Kidney (tissue), 14 donors: ENCODE data around the gene HDHD3. TPM values are rescaled to one million over a fixed set of nuclear protein-coding genes. Genes with fewer than 3 reads are reported as not detected.

ENCODE experiments used
- DNase-seq, 5 donors: peaks; one replicate each; pipeline ENCODE4 v3.0.0-alpha.2; 2013 to 2020
- FAIRE-seq: peaks from 2 replicates; lab custom pipeline; 2012; peaks lifted over from hg19 to GRCh38; lab: Jason Lieb, UNC
- H3K27ac ChIP-seq, 2 donors: one replicate each; pipeline ENCODE4 v1.7.0; 2013; ENCODE audit warnings: low read depth in 2 of 2, low read length in 2 of 2, inconsistent platforms in 1 of 2
- H3K27me3 ChIP-seq: one replicate; pipeline ENCODE4 v1.7.1; 2013; ENCODE audit warnings: low read length, inconsistent platforms; ENCODE audit not compliant: control insufficient read depth, insufficient read depth
- H3K36me3 ChIP-seq, 3 donors: one replicate each; pipeline versions ENCODE4 v1.7.0 to v1.7.1; 2013; ENCODE audit warnings: low read length in 3 of 3, control low read depth in 1 of 3, inconsistent platforms in 1 of 3; ENCODE audit not compliant: insufficient read depth in 3 of 3, control insufficient read depth in 2 of 3
- H3K4me1 ChIP-seq, 3 donors: one replicate each; pipeline versions ENCODE4 v1.7.0 to v1.7.1; 2013; ENCODE audit warnings: low read length in 3 of 3, inconsistent platforms in 1 of 3, low read depth in 1 of 3; ENCODE audit not compliant: control insufficient read depth in 2 of 3, insufficient read depth in 2 of 3
- H3K4me3 ChIP-seq, 3 donors: one replicate each; pipeline versions ENCODE4 v1.7.0 to v1.8.1; 2013; ENCODE audit warnings: low read length in 3 of 3, control low read depth in 1 of 3, inconsistent platforms in 1 of 3
- H3K9ac ChIP-seq, 3 donors: one replicate each; pipeline versions ENCODE4 v1.7.0 to v1.7.1; 2013; ENCODE audit warnings: low read length in 3 of 3, control low read depth in 1 of 3, inconsistent platforms in 1 of 3
- H3K9me3 ChIP-seq, 3 donors: one replicate each; pipeline versions ENCODE4 v1.7.0 to v1.7.1; 2013; ENCODE audit warnings: low read length in 3 of 3, control low read depth in 1 of 3, inconsistent platforms in 1 of 3; ENCODE audit not compliant: control insufficient read depth in 2 of 3, insufficient read depth in 1 of 3
- CTCF ChIP-seq: IDR thresholded peaks from 3 replicates; pipeline ENCODE4 v1.5.1; 2012; ENCODE audit warnings: mild to moderate bottlenecking, moderate library complexity, borderline replicate concordance; ENCODE audit not compliant: insufficient read depth; ENCODE audit errors: extremely low read depth
- intact Hi-C: fragments of 100-400 bp; cut with DNase I; formaldehyde crosslinking; loops from one replicate; pipeline ENCODE4 v1.11.1; 2022
- polyA plus RNA-seq: library from polyadenylated mRNA; stranded (reverse); fragments of 350-450 nt; fragmentation: Illumina TruSeq; extraction: RNeasy Lipid Tissue Mini Kit (QIAGEN cat#74804); gene quantifications from one replicate; pipeline ENCODE4 v1.2.3, GENCODE V29; 2014; ENCODE audit warnings: low read depth, low replicate concordance; ENCODE audit not compliant: insufficient read depth
- total RNA-seq: library from RNA; stranded (reverse); fragmentation: NEBNext Ultra II Directional; extraction: Animal tissue kit (Norgen Biotek cat#: 25700); gene quantifications from one replicate; pipeline ENCODE4 v1.2.1, GENCODE V29; 2021
- donor health status: control.
- donor health status: control.
- donor health status: control.
- donor health status: control.
- donor health status: control.
- donor health status: DM: yes; HTN: yes; CAD: no.
- donor health status: Normal renal cell carcinoma (clear cell type).

Gene HDHD3
- total and polyA plus RNA-seq, 2 donors from 2014 or later, result 29.8 to 107 TPM

- Histone ChIP-seq H3K4me3 (peak overlapping the region in 1 of 3 donors; percentile 24), H3K4me1 (peaks cover 0 to 6% (median 4%) of the 10 kb centered on the region in 3 donors), H3K27ac (no peak overlapping the region), H3K9me3 (no peaks in the 10 kb centered on the region), H3K36me3 (no peaks in the 10 kb centered on the region), H3K9ac (no peak overlapping the region), H3K27me3 (peaks cover 19% of the 10 kb centered on the region)
- no peak for TF ChIP-seq CTCF
- FAIRE-seq, result no peak
- DNase-seq, result peak in 1 of 5 donors; percentile 35
- intact Hi-C loops, result no loop called here
These were observed 25.8 kb downstream of the HDHD3 start for GRCh38 chr9:113350937-113351336.

- H3K36me3 ChIP-seq, result no peaks in the 10 kb centered on the region
- H3K27me3 ChIP-seq, result peaks cover 19% of the 10 kb centered on the region
- TF ChIP-seq CTCF, result no peak
- peak overlapping the region; percentile 48 to 81 (median 76) for H3K4me3 ChIP-seq
- H3K27ac ChIP-seq, result peak overlapping the region in 1 of 2 donors; percentile 23
- intact Hi-C loops, result no loop called here
- H3K4me1 ChIP-seq, result peaks cover 0 to 6% (median 4%) of the 10 kb centered on the region in 3 donors
- DNase-seq, result peak in 1 of 5 donors; percentile 11
- no peak for FAIRE-seq
- H3K9ac ChIP-seq, result peak overlapping the region in 2 of 3 donors; percentile 37 to 75
- H3K9me3 ChIP-seq, result no peaks in the 10 kb centered on the region
These were observed 26.6 kb downstream of the HDHD3 start for GRCh38 chr9:113350107-113350661.

DNA sequence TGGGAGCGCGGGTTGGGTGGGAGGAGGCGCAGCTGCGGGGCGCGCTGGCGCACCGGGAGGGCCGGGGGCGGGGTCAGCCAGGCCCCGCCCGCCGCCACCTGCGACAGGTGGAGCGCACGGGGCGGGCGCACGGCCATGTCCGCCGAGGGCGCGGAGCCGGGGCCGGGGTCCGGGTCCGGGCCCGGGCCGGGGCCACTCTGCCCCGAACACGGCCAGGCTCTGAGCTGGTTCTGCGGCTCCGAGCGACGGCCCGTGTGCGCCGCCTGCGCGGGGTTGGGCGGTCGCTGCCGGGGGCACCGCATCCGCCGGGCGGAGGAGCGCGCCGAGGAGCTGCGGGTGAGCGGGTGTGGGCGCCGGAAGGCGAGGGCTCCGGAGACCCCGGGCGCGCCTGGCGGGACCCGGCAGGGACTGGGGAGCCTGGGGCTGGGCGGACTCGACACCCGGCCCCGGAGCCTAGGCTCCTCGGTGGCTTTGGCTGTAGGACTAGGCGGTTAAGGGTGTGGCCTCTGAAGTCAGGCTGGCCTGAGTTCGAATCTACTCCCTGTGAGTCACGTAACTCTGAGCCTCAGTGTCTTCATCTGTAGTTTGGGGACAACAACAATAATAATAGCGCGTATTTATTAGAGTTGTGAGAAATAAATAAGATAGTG is 27.2 kb downstream of the HDHD3 start, which contains the start of gene BSPRY:
BSPRY (plus strand) TSS at position 97 of the 650 bp plus-strand sequence; CDS start at position 136, 39 bp downstream.
- Histone ChIP-seq H3K9ac (peak within 1 kb of the TSS in 2 of 3 donors; percentile 37 to 75), H3K27me3 (peaks cover 19% of the 10 kb centered on the region), H3K4me1 (peaks cover 0 to 6% (median 4%) of the 10 kb centered on the region in 3 donors), H3K9me3 (no peaks in the 10 kb centered on the region), H3K36me3 (no peaks in the 10 kb centered on the region), H3K4me3 (peak within 1 kb of the TSS; percentile 48 to 81 (median 76)), H3K27ac (peak within 1 kb of the TSS in 1 of 2 donors; percentile 23)
- intact Hi-C loops, result no loop called here
- FAIRE-seq, result no peak
- DNase-seq, result peak in 2 of 5 donors; percentile 29 to 48
- no peak for TF ChIP-seq CTCF
